PC-9 (cell line): ENCODE measurements around the gene VSX1. TPM values are rescaled to one million over a fixed set of nuclear protein-coding genes. Genes with fewer than 3 reads are reported as not detected.
A peak's percentile ranks its signal among the peaks of the same experiment; 100 is the strongest.

ENCODE experiments used
- BruUV-seq: library from RNA; stranded (reverse); fragments of 400-500 nt; replicated peaks from 2 replicates; lab custom pipeline; 2021; lab: Mats Ljungman, UMichigan
- CTCF ChIA-PET: fragments of 300-600 bp; sonication (Branson Sonifier 250); formaldehyde crosslinking; loops from one replicate; lab custom pipeline; 2022; ENCODE audit warnings: antibody characterized with exemption; lab: Charles Lee
- POLR2A ChIA-PET: fragments of 300-600 bp; sonication (Branson Sonifier 250); formaldehyde crosslinking; loops from one replicate; lab custom pipeline; 2022; ENCODE audit warnings: antibody characterized with exemption; ENCODE audit not compliant: unreplicated experiment; lab: Charles Lee
- DNase-seq, 2 experiments: peaks; one replicate each; pipeline versions ENCODE4 v3.0.0 to v3.0.0-alpha.2; 2015 to 2022; ENCODE audit warnings: mixed read lengths in 1 of 2
- H2AFZ ChIP-seq: fragments of 200-600 bp; sonication (generic); 2 replicates; pipeline ENCODE4 v1.8.1; 2017; ENCODE audit warnings: antibody characterized with exemption
- H3F3A ChIP-seq: fragments of 200-600 bp; sonication (generic); 2 replicates; pipeline ENCODE4 v1.8.1; 2017; ENCODE audit warnings: antibody characterized with exemption, mild to moderate bottlenecking, low read depth; ENCODE audit not compliant: insufficient read depth
- H3K27ac ChIP-seq: fragments of 200-600 bp; sonication (generic); 2 replicates; pipeline ENCODE4 v1.6.1; 2016; ENCODE audit warnings: mixed run types
- H3K27me3 ChIP-seq: fragments of 200-600 bp; sonication (generic); 2 replicates; pipeline ENCODE4 v1.6.1; 2016; ENCODE audit warnings: low read depth, mixed run types; ENCODE audit not compliant: insufficient read depth
- H3K36me3 ChIP-seq: fragments of 200-600 bp; sonication (generic); 2 replicates; pipeline ENCODE4 v1.6.1; 2016; ENCODE audit warnings: low read depth, mixed run types
- H3K4me1 ChIP-seq: fragments of 200-600 bp; sonication (generic); replicated peaks from 2 replicates; pipeline ENCODE4 v1.6.1; 2016; ENCODE audit warnings: mixed run types; ENCODE audit not compliant: insufficient read depth
- H3K4me2 ChIP-seq: fragments of 200-600 bp; sonication (generic); 2 replicates; pipeline ENCODE4 v1.6.1; 2017; ENCODE audit warnings: mixed run types
- H3K4me3 ChIP-seq: fragments of 200-600 bp; sonication (generic); 2 replicates; pipeline ENCODE4 v1.6.1; 2016; ENCODE audit warnings: mixed run types
- H3K79me2 ChIP-seq: fragments of 200-600 bp; sonication (generic); 2 replicates; pipeline ENCODE4 v1.6.1; 2017; ENCODE audit warnings: low read depth, mixed run types
- H3K9me2 ChIP-seq: fragments of 200-600 bp; sonication (generic); 2 replicates; pipeline ENCODE4 v1.8.1; 2017; ENCODE audit warnings: mild to moderate bottlenecking; ENCODE audit not compliant: insufficient read depth
- H3K9me3 ChIP-seq: fragments of 200-600 bp; sonication (generic); 2 replicates; pipeline ENCODE4 v1.8.1; 2016; ENCODE audit warnings: low read depth; ENCODE audit not compliant: insufficient read depth
- H4K20me1 ChIP-seq: fragments of 200-600 bp; sonication (generic); 2 replicates; pipeline ENCODE4 v1.8.1; 2017; ENCODE audit not compliant: insufficient read depth
- EZH2 ChIP-seq: fragments of 200-600 bp; sonication (generic); IDR thresholded peaks from 2 replicates; pipeline ENCODE4 v1.8.0; 2017; ENCODE audit warnings: antibody characterized with exemption, low read depth
- intact Hi-C: fragments of 100-400 bp; cut with micrococcal nuclease; formaldehyde crosslinking; loops from one replicate; pipeline ENCODE4 v1.10.0; 2022; ENCODE audit not compliant: unreplicated experiment
- total RNA-seq: library from RNA; stranded (reverse); gene quantifications from 2 replicates; pipeline ENCODE4 v1.2.3, GENCODE V29; 2021
- TF ChIP-seq, protein P1 (sequence below): fragments of 200-600 bp; sonication (generic); conservative IDR thresholded peaks from 2 replicates; pipeline ENCODE4 v1.6.1; 2017; ENCODE audit warnings: mixed run types, antibody characterized with exemption, mild to moderate bottlenecking, moderate library complexity

The VSX1 gene
- total RNA-seq, 1 experiment from 2014 or later, result 1.5 TPM

GRCh38 chr20:25078662-25079061 is 3.3 kb downstream of the VSX1 start:
- ChIA-PET CTCF (no interaction called here), POLR2A (interaction anchor here (0.7 kb wide), 1 partner anchor 100 kb away, joined by 4 read pairs; no protein-coding TSS in a partner anchor)
- peak overlapping the region; percentile 72 for H3K4me2 ChIP-seq
- no peak overlapping the region for H2AFZ ChIP-seq
- H4K20me1 ChIP-seq, result no peaks in the 10 kb centered on the region
- H3K9me3 ChIP-seq, result no peaks in the 10 kb centered on the region
- H3K4me3 ChIP-seq, result no peak overlapping the region; the same call in 1 of the 2 replicates
- peaks cover 55% of the 10 kb centered on the region for H3K4me1 ChIP-seq
- H3K27me3 ChIP-seq, result no peaks in the 10 kb centered on the region
- no peak for DNase-seq
- BruUV-seq, result no TSS peak
- H3K9me2 ChIP-seq, result no peaks in the 10 kb centered on the region; the same call in 1 of the 2 replicates
- H3K79me2 ChIP-seq, result 0 out of 2 replicates have a peak, but pooled peaks cover 11% of the 10 kb centered on the region
- intact Hi-C loops, result loop anchor here (5.0 to 10.0 kb wide), 4 partner anchors 59 to 174 kb away; no protein-coding TSS in a partner anchor
- H3F3A ChIP-seq, result peaks cover 39% of the 10 kb centered on the region
- peak overlapping the region; percentile 77 for H3K27ac ChIP-seq
- TF ChIP-seq, protein P1, sequence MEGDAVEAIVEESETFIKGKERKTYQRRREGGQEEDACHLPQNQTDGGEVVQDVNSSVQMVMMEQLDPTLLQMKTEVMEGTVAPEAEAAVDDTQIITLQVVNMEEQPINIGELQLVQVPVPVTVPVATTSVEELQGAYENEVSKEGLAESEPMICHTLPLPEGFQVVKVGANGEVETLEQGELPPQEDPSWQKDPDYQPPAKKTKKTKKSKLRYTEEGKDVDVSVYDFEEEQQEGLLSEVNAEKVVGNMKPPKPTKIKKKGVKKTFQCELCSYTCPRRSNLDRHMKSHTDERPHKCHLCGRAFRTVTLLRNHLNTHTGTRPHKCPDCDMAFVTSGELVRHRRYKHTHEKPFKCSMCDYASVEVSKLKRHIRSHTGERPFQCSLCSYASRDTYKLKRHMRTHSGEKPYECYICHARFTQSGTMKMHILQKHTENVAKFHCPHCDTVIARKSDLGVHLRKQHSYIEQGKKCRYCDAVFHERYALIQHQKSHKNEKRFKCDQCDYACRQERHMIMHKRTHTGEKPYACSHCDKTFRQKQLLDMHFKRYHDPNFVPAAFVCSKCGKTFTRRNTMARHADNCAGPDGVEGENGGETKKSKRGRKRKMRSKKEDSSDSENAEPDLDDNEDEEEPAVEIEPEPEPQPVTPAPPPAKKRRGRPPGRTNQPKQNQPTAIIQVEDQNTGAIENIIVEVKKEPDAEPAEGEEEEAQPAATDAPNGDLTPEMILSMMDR, result no peak
- TF ChIP-seq EZH2, result no peak
- no peaks in the 10 kb centered on the region for H3K36me3 ChIP-seq

GRCh38 chr20:25077610-25078169 is 4.3 kb downstream of the VSX1 start:
- peak overlapping the region; percentile 72 for H3K4me2 ChIP-seq
- peak overlapping the region; percentile 77 for H3K27ac ChIP-seq
- BruUV-seq, result no TSS peak
- TF ChIP-seq, protein P1, result no peak
- TF ChIP-seq EZH2, result no peak
- no peaks in the 10 kb centered on the region; the same call in 1 of the 2 replicates for H3K9me2 ChIP-seq
- H3F3A ChIP-seq, result peaks cover 42% of the 10 kb centered on the region
- intact Hi-C loops, result loop anchor here (5.0 to 10.0 kb wide), 4 partner anchors 60 to 175 kb away; no protein-coding TSS in a partner anchor
- peak overlapping the region; percentile 54 for H3K4me3 ChIP-seq
- H4K20me1 ChIP-seq, result no peaks in the 10 kb centered on the region
- ChIA-PET POLR2A (interaction anchor here (0.5 to 0.6 kb wide), 2 partner anchors 44 to 911 kb away, joined by 3 to 6 read pairs; no protein-coding TSS in a partner anchor), CTCF (no interaction called here)
- H3K27me3 ChIP-seq, result no peaks in the 10 kb centered on the region
- H3K36me3 ChIP-seq, result no peaks in the 10 kb centered on the region
- peaks cover 63% of the 10 kb centered on the region for H3K4me1 ChIP-seq
- no peaks in the 10 kb centered on the region; the same call in 1 of the 2 replicates for H3K9me3 ChIP-seq
- DNase-seq, result peak; percentile 45 to 46
- H2AFZ ChIP-seq, result peak overlapping the region; percentile 74
- H3K79me2 ChIP-seq, result 0 out of 2 replicates have a peak, but pooled peaks cover 11% of the 10 kb centered on the region

GRCh38 chr20:25076731-25077609 is 5.0 kb downstream of the VSX1 start:
- H4K20me1 ChIP-seq, result no peaks in the 10 kb centered on the region
- no TSS peak for BruUV-seq
- peak overlapping the region; percentile 54; the same call in 1 of the 2 replicates for H3K4me3 ChIP-seq
- ChIA-PET CTCF (no interaction called here), POLR2A (interaction anchor here (0.5 to 0.6 kb wide), 2 partner anchors 44 to 910 kb away, joined by 3 to 6 read pairs; no protein-coding TSS in a partner anchor)
- H2AFZ ChIP-seq, result peak overlapping the region; percentile 74
- H3K36me3 ChIP-seq, result no peaks in the 10 kb centered on the region
- TF ChIP-seq, protein P1, result peak; percentile 44; the same call in 1 of the 2 replicates
- no peak for TF ChIP-seq EZH2
- peaks cover 49% of the 10 kb centered on the region for H3F3A ChIP-seq
- no peaks in the 10 kb centered on the region for H3K27me3 ChIP-seq
- H3K9me2 ChIP-seq, result no peaks in the 10 kb centered on the region; the same call in 1 of the 2 replicates
- H3K79me2 ChIP-seq, result 0 out of 2 replicates have a peak, but pooled peaks cover 11% of the 10 kb centered on the region
- H3K27ac ChIP-seq, result peak overlapping the region; percentile 77
- no peaks in the 10 kb centered on the region; the same call in 1 of the 2 replicates for H3K9me3 ChIP-seq
- DNase-seq, result peak; percentile 93 to 95
- intact Hi-C loops, result loop anchor here (1.0 to 10.0 kb wide), 6 partner anchors 60 to 175 kb away; no protein-coding TSS in a partner anchor
- H3K4me1 ChIP-seq, result peaks cover 70% of the 10 kb centered on the region
- peak overlapping the region; percentile 72 for H3K4me2 ChIP-seq
